ENCODE data around the gene PTPRZ1.

DNA sequence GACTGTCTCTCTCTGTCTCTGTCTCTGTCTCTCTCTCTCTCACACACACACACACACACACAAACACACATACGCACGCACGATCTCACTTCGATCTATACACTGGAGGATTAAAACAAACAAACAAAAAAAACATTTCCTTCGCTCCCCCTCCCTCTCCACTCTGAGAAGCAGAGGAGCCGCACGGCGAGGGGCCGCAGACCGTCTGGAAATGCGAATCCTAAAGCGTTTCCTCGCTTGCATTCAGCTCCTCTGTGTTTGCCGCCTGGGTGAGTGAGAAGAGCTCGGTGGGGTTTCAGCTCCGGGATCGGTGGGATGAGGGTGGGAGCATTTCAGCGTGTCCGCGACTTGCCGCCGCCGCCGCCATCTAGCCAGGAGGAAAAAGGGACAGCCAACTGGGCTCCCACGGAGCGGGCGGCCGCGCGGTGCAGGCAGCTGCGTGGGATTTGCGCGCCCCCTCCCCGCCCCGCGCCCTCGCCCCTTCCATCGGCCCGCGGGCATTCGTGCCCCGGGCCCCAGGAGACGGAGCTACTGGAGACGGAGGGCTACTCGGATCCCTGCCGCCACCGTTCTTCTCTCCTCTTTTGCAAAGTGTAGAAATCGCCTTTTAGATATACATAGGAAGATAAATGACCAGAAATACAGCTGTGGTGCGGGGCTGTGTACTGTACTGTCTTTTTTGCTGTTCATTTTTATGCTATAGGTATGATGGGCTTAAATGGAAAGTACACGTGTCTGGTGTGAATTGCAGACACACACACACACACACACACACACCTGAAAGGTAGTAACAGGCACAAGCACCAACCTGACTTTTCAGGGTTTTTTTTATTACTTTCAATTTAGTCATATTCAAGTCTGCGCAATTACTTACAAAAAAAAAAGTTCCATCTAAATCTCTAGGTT, 581 bp downstream of the PTPRZ1 start:
- no peak for TF ChIP-seq GATA3 (IDR thresholded peaks at IDR 0.05; ENCODE audit: low read depth, low read length)
- TF ChIP-seq GATA2 (IDR thresholded peaks at IDR 0.05; ENCODE audit: low read depth, low read length), result no peak
